MCF 10A (cell line): Measurements from ENCODE around the gene FAM161B. TPM values are rescaled to one million over a fixed set of nuclear protein-coding genes. Genes with fewer than 3 reads are reported as not detected.

Experiments used
- BruUV-seq: library from RNA; stranded (reverse); fragments of 400-500 nt; replicated peaks from 2 replicates; lab custom pipeline; 2021; lab: Mats Ljungman, UMichigan
- CTCF ChIA-PET: fragments of 300-600 bp; sonication (Branson Sonifier 250); formaldehyde crosslinking; extraction: SDS; loops from one replicate; lab custom pipeline; 2021; ENCODE audit warnings: antibody characterized with exemption, inconsistent platforms; lab: Yijun Ruan, JAX
- POLR2A ChIA-PET: fragments of 300-600, 350-650 bp; sonication (Branson Sonifier 250); formaldehyde crosslinking; extraction: SDS; loops from one replicate; lab custom pipeline; 2020; ENCODE audit warnings: antibody characterized with exemption, inconsistent platforms; lab: Yijun Ruan, JAX
- DNase-seq: peaks from one replicate; pipeline ENCODE4 v3.0.0-alpha.2; 2018; ENCODE audit not compliant: unreplicated experiment
- H3K27ac Mint-ChIP-seq: one replicate; pipeline ENCODE4 v1.8.0; 2022; ENCODE audit warnings: mild to moderate bottlenecking, low read depth, mixed read lengths; ENCODE audit not compliant: unreplicated experiment
- H3K27me3 Mint-ChIP-seq: one replicate; pipeline ENCODE4 v1.8.0; 2022; ENCODE audit warnings: mixed read lengths; ENCODE audit not compliant: insufficient read depth, unreplicated experiment
- H3K36me3 Mint-ChIP-seq: one replicate; pipeline ENCODE4 v1.8.0; 2022; ENCODE audit warnings: mild to moderate bottlenecking, moderate library complexity, mixed read lengths; ENCODE audit not compliant: insufficient read depth, unreplicated experiment
- H3K4me1 Mint-ChIP-seq: one replicate; pipeline ENCODE4 v1.8.0; 2022; ENCODE audit warnings: mixed read lengths; ENCODE audit not compliant: insufficient read depth, unreplicated experiment
- H3K4me3 Mint-ChIP-seq: one replicate; pipeline ENCODE4 v1.8.0; 2022; ENCODE audit warnings: mild to moderate bottlenecking, moderate library complexity, mixed read lengths; ENCODE audit not compliant: unreplicated experiment
- H3K9me3 Mint-ChIP-seq: one replicate; pipeline ENCODE4 v1.8.0; 2022; ENCODE audit warnings: mixed read lengths; ENCODE audit not compliant: unreplicated experiment
- intact Hi-C: fragments of 100-400 bp; cut with micrococcal nuclease; formaldehyde crosslinking; loops from 2 replicates; pipeline ENCODE4 v1.14.1; 2022
- total RNA-seq: library from RNA; stranded (reverse); gene quantifications from 2 replicates; pipeline ENCODE4 v1.2.3, GENCODE V29; 2022
- TF ChIP-seq, protein P1 (sequence below): fragments of 200-600 bp; IDR thresholded peaks from one replicate; pipeline ENCODE4 v1.8.0; 2022; ENCODE audit warnings: antibody characterized with exemption, mild to moderate bottlenecking; ENCODE audit not compliant: unreplicated experiment

Gene FAM161B
- total RNA-seq, 1 experiment from 2014 or later = 2.1 TPM

DNA sequence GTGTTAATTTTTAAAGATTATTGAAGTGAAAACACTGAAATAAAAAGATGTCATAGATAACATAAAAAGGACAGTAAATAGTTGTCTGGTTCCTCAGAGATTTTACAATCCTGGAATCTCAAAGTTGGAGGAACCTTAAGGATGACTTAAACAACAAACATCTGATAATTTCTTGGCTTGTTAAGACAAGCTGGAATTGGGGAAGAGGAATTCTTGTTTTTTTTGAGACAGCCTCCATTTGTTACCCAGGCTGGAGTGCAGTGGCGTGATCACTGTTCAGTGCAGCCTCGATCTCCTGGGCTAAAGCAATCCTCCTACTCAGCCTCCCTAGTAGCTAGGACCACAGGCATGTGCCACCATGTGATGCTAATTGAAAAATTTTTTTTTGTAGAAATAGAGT is 60.9 kb downstream of the FAM161B start:
- H3K4me3 Mint-ChIP-seq = peak overlapping the region; percentile 82
- no peak for DNase-seq
- TF ChIP-seq, protein P1, sequence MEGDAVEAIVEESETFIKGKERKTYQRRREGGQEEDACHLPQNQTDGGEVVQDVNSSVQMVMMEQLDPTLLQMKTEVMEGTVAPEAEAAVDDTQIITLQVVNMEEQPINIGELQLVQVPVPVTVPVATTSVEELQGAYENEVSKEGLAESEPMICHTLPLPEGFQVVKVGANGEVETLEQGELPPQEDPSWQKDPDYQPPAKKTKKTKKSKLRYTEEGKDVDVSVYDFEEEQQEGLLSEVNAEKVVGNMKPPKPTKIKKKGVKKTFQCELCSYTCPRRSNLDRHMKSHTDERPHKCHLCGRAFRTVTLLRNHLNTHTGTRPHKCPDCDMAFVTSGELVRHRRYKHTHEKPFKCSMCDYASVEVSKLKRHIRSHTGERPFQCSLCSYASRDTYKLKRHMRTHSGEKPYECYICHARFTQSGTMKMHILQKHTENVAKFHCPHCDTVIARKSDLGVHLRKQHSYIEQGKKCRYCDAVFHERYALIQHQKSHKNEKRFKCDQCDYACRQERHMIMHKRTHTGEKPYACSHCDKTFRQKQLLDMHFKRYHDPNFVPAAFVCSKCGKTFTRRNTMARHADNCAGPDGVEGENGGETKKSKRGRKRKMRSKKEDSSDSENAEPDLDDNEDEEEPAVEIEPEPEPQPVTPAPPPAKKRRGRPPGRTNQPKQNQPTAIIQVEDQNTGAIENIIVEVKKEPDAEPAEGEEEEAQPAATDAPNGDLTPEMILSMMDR = no peak
- H3K36me3 Mint-ChIP-seq = peaks cover 44% of the 10 kb centered on the region
- no peaks in the 10 kb centered on the region for H3K27me3 Mint-ChIP-seq
- intact Hi-C loops = loop anchor here (5.0 kb wide), 2 partner anchors 147 to 167 kb away; no protein-coding TSS in a partner anchor
- H3K9me3 Mint-ChIP-seq = no peaks in the 10 kb centered on the region
- ChIA-PET POLR2A (interaction anchor here (0.7 to 6.0 kb wide), 11 partner anchors 11 to 161 kb away, joined by 3 to 95 read pairs (median 4); partner anchors contain the start of gene PTGR2), CTCF (interaction anchor here (0.6 to 1.1 kb wide), 4 partner anchors 12 to 142 kb away, joined by 3 to 5 read pairs (median 3); no protein-coding TSS in a partner anchor)
- peaks cover 35% of the 10 kb centered on the region for H3K4me1 Mint-ChIP-seq
- no TSS peak for BruUV-seq
- H3K27ac Mint-ChIP-seq = peak overlapping the region; percentile 93

DNA sequence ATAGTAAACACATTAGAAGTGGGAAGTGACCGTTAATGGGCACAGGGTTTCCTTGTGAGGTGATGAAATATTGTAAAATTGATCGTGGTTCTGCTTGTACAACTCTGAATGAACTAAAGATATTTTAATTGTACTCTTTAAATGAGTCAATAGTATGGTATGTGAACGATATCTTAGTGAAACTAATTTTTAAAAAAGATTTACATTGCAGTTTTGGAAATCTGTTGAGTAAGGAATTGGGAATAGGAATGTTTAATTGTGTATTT is 61.5 kb downstream of the FAM161B start:
- CTCF ChIA-PET = interaction anchor here (0.6 to 1.1 kb wide), 4 partner anchors 11 to 141 kb away, joined by 3 to 5 read pairs (median 3); no protein-coding TSS in a partner anchor
- BruUV-seq = no TSS peak
- intact Hi-C loops = loop anchor here (5.0 kb wide), 2 partner anchors 146 to 166 kb away; no protein-coding TSS in a partner anchor
- Mint-ChIP-seq H3K27ac (peak overlapping the region; percentile 93), H3K4me1 (peaks cover 35% of the 10 kb centered on the region), H3K27me3 (no peaks in the 10 kb centered on the region), H3K36me3 (peaks cover 42% of the 10 kb centered on the region), H3K4me3 (peak overlapping the region; percentile 82), H3K9me3 (no peaks in the 10 kb centered on the region)
- TF ChIP-seq, protein P1 = no peak
- POLR2A ChIA-PET = interaction anchor here (0.7 to 6.0 kb wide), 20 partner anchors 9 to 165 kb away, joined by 3 to 95 read pairs (median 4); partner anchors contain the start of genes BBOF1, ENTPD5 and PTGR2
- DNase-seq = peak; percentile 19

- Mint-ChIP-seq H3K27me3 (no peaks in the 10 kb centered on the region), H3K36me3 (peaks cover 44% of the 10 kb centered on the region), H3K4me1 (peaks cover 35% of the 10 kb centered on the region), H3K4me3 (peak overlapping the region; percentile 82), H3K9me3 (no peaks in the 10 kb centered on the region), H3K27ac (peak overlapping the region; percentile 93)
- TF ChIP-seq, protein P1 = no peak
- ChIA-PET POLR2A (interaction anchor here (0.5 to 6.0 kb wide), 26 partner anchors 8 to 243 kb away, joined by 3 to 95 read pairs (median 4); partner anchors contain the start of genes BBOF1, DNAL1, ENTPD5 and PTGR2), CTCF (interaction anchor here (0.9 to 1.1 kb wide), 2 partner anchors 20 to 141 kb away, joined by 3 read pairs; no protein-coding TSS in a partner anchor)
- BruUV-seq = TSS peak; percentile 63
- intact Hi-C loops = loop anchor here (5.0 kb wide), 2 partner anchors 146 to 166 kb away; no protein-coding TSS in a partner anchor
- peak; percentile 2 for DNase-seq
These were observed 62.0 kb downstream of the FAM161B start for GRCh38 chr14:73887694-73888459.

- DNase-seq = no peak
- peaks cover 35% of the 10 kb centered on the region for H3K4me1 Mint-ChIP-seq
- BruUV-seq = no TSS peak
- H3K9me3 Mint-ChIP-seq = no peaks in the 10 kb centered on the region
- H3K4me3 Mint-ChIP-seq = peak overlapping the region; percentile 82
- no peaks in the 10 kb centered on the region for H3K27me3 Mint-ChIP-seq
- intact Hi-C loops = loop anchor here (5.0 kb wide), 2 partner anchors 145 to 165 kb away; no protein-coding TSS in a partner anchor
- H3K27ac Mint-ChIP-seq = peak overlapping the region; percentile 93
- TF ChIP-seq, protein P1 = no peak
- POLR2A ChIA-PET = interaction anchor here (0.5 to 6.0 kb wide), 28 partner anchors 8 to 243 kb away, joined by 3 to 95 read pairs (median 7); partner anchors contain the start of genes ALDH6A1, BBOF1, DNAL1 and ENTPD5
- peaks cover 44% of the 10 kb centered on the region for H3K36me3 Mint-ChIP-seq
- CTCF ChIA-PET = interaction anchor here (0.6 kb wide), 1 partner anchor 35 kb away, joined by 3 read pairs; the partner anchor contains the start of gene PTGR2
These were observed 62.6 kb downstream of the FAM161B start for GRCh38 chr14:73887318-73887616.
